MG63 (cell line): ENCODE measurements around the gene ADAMTS9. TPM values are rescaled to one million over a fixed set of nuclear protein-coding genes. Genes with fewer than 3 reads are reported as not detected.

Source experiments
- DNase-seq: peaks from one replicate; pipeline ENCODE4 v3.0.0-alpha.2; 2020
- H3K27me3 ChIP-seq: fragments of 250-450 bp; sonication (Bioruptor Pico); 2 replicates; pipeline ENCODE4 v1.5.1; 2020; ENCODE audit warnings: mild to moderate bottlenecking, moderate library complexity
- H3K36me3 ChIP-seq: fragments of 250-450 bp; sonication (Bioruptor Pico); 2 replicates; pipeline ENCODE4 v1.5.1; 2020; ENCODE audit warnings: mild to moderate bottlenecking, moderate library complexity
- H3K4me3 ChIP-seq: fragments of 250-450 bp; sonication (Bioruptor Pico); 2 replicates; pipeline ENCODE4 v1.5.1; 2020; ENCODE audit warnings: mild to moderate bottlenecking, moderate library complexity
- H3K9me3 ChIP-seq: fragments of 250-450 bp; sonication (Bioruptor Pico); 2 replicates; pipeline ENCODE4 v1.5.1; 2020; ENCODE audit warnings: mild to moderate bottlenecking, moderate library complexity
- total RNA-seq: library from RNA; depleted of rRNA; stranded (reverse); fragments of >200 nt; shearing (Covaris generic); gene quantifications from 2 replicates; pipeline ENCODE4 v1.2.3, GENCODE V29; 2014; ENCODE audit warnings: low replicate concordance

The ADAMTS9 gene
- total RNA-seq, 1 experiment from 2014 or later = not detected

- Histone ChIP-seq H3K27me3 (peaks cover 12% of the 10 kb centered on the region; the same call in 1 of the 2 replicates), H3K9me3 (no peaks in the 10 kb centered on the region)
- DNase-seq = no peak
These were observed 3.3 kb upstream of the ADAMTS9 start for GRCh38 chr3:64691051-64691450.

DNA sequence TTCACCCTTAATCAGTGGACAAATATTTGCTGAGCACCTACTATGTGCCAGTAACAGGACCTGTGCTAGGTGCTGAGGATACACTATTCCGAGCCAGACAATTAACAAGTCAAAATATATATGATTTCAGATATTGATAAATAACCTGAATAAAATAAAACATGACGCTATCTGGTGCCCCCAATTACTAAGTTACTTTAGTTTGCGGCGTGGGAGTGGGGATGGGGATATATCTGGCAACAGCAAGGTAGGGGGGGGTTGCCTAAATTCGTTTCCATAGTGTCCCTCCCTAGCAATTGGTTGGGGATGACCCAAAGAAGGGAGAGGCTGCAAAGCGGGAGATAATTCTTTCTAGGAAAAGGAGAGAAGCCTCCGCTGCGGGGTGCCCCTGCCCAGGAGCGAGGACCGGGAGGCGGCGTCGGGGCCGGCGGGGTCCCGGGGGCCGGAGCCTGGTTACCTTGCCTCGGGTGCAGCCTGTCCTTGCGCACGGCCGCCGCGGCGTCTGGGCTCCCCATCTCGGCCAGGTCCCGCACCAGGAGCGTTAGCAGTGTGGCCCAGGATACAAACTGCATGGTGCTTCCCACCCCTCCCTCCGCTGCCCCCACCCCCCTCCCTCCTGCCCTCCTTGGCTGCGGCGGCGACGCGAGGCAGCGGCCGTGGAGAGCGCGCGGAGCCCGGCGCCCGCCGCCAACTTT, 567 bp downstream of the ADAMTS9 start:
- no peak for DNase-seq
- peaks cover 16% of the 10 kb centered on the region for H3K27me3 ChIP-seq

More at GRCh38 chr3:64691051-64691450, 3.3 kb upstream of the ADAMTS9 start:
- Histone ChIP-seq H3K4me3 (no peak overlapping the region), H3K36me3 (no peaks in the 10 kb centered on the region)

DNA sequence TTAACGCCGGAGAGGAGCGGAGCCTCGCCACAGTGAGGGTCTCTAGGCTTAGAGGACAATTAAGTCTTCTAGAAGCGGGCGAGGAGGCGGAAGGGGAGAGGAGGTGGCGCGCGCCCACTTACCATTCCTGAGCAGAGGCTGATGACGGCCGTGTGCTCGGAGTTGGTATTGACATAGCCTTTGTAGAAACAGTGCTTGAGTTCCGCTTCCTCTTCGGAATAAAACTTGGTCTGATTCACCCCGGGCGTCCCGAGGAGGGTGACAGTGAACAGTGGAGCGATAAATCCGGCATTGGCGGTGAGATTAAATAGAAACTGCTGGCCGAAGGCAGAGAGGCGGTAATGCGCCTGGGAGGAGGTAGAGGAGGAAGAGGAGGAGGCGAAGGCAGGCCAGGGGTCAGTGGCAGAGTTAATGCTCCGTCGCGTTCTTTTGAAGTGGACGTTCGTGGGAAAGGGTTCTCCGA, 1.3 kb downstream of the ADAMTS9 start:
- DNase-seq = no peak

More for the DNA sequence above, 567 bp downstream of the ADAMTS9 start:
- H3K4me3 ChIP-seq = peak overlapping the region; percentile 36; the same call in 1 of the 2 replicates
- no peaks in the 10 kb centered on the region for H3K9me3 ChIP-seq
- no peaks in the 10 kb centered on the region for H3K36me3 ChIP-seq

DNA sequence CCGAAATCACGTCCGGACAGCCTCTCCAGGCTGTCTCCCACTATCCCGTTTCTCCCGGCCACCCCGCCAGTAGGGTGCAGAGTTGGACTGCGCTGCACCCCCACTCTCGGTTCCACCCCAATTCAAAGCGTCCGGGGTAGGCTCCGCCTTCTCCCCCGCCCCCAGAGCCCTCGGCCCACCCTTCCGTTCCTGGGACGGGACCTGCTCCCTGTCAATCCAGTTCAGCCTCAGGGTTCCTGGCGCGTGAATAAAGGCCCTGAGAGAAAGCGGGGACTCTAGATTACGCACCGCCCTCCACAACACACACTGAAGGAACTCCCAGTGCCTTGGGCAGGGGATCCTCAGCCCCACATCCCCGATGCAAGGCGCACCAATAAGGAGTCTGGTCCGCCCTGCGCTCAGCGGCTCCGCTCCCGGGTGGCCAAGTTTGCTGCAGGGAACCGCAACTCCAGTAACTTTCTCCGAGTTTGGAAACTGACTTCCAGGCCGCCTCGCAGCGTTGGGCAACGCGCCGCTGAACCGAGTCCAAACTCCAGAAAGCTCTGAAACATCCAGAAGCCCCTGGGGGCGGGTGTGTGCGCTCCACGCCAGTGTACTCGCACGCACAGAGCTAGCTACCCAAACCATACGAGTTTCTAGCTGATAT, 1.9 kb downstream of the ADAMTS9 start:
- peaks cover 16% of the 10 kb centered on the region for H3K27me3 ChIP-seq
- peak overlapping the region; percentile 47 for H3K4me3 ChIP-seq
- H3K9me3 ChIP-seq = no peaks in the 10 kb centered on the region
- DNase-seq = peak; percentile 63
- no peaks in the 10 kb centered on the region for H3K36me3 ChIP-seq

More for the DNA sequence above, 1.3 kb downstream of the ADAMTS9 start:
- peak overlapping the region; percentile 47 for H3K4me3 ChIP-seq
- H3K36me3 ChIP-seq = no peaks in the 10 kb centered on the region
- peaks cover 16% of the 10 kb centered on the region for H3K27me3 ChIP-seq
- no peaks in the 10 kb centered on the region for H3K9me3 ChIP-seq

DNA sequence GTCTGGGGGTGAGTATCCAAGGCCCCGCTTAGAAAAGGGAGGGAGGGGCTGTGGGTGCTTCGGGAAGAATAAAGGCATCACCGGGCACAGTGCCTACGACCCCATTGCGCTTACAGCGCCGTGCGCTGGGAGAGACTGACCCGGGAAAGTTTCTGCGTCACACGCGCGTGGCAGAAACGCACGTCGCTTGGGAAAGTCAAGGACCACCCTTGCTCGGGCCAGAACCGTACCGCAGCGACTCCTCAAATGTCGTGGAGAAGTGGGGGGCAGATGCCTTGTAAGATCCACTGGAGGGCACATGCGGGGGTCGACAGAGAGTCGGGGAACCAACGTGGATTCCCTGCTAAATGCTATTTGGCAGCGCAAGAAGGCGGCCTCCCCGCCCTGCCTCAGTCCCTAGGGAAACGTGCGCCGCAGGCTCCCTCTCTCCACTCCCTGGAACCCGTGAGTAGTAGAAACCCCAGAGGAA, 2.4 kb downstream of the ADAMTS9 start:
- Histone ChIP-seq H3K4me3 (peak overlapping the region; percentile 47), H3K27me3 (peaks cover 16% of the 10 kb centered on the region), H3K9me3 (no peaks in the 10 kb centered on the region), H3K36me3 (no peaks in the 10 kb centered on the region)
- no peak for DNase-seq

DNA sequence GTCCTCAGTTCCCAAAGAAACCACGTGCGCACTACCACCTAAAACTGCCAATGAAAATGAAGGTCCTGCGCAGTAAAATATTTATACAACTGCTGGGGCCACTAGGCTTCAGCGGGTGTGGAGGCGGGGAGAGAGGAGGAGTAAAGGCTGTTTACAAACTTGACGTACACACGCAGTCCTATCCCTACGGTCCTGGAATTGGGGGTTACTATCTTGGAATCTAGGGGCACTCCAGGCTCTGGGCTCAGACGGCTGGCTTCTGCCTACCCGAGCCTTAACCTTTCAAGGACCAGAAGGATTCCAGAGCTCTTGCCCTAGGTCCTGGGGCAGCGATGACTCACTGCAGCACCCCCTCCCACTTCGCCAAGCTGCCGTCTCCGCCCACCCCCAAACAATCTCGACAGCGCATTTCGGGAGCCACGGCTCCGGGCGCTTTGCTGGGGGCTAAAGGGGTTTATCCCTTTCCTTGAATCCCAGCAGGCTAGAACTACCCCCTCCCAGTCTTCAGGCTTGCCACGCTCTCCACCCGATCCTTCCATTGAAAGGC, 3.0 kb downstream of the ADAMTS9 start:
- Histone ChIP-seq H3K27me3 (peaks cover 13% of the 10 kb centered on the region), H3K4me3 (no peak overlapping the region; the same call in 1 of the 2 replicates)

DNA sequence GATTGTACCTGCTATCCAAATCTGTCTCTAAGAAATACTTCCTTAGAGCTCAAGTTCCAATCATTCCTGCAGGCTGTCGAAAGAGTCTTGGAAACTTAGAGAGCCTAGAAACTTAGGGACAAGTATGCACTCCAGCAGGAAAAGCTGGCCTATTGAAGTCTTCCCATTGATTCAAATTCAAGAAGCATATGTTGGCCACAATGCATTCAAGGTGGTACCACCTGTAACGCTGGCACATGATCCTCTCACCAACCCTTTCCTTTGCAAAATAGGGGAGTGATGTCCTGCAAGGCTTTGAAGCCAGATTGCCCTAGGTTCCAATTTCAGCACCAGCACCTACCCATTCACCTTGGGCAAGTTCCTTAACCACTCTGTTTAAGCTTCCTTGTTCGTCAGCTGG, 6.0 kb downstream of the ADAMTS9 start:
- Histone ChIP-seq H3K4me3 (no peak overlapping the region), H3K27me3 (peaks cover 5% of the 10 kb centered on the region), H3K36me3 (no peaks in the 10 kb centered on the region), H3K9me3 (no peaks in the 10 kb centered on the region)
- no peak for DNase-seq

More for the DNA sequence above, 3.0 kb downstream of the ADAMTS9 start:
- Histone ChIP-seq H3K36me3 (no peaks in the 10 kb centered on the region), H3K9me3 (no peaks in the 10 kb centered on the region)
- DNase-seq = no peak

DNA sequence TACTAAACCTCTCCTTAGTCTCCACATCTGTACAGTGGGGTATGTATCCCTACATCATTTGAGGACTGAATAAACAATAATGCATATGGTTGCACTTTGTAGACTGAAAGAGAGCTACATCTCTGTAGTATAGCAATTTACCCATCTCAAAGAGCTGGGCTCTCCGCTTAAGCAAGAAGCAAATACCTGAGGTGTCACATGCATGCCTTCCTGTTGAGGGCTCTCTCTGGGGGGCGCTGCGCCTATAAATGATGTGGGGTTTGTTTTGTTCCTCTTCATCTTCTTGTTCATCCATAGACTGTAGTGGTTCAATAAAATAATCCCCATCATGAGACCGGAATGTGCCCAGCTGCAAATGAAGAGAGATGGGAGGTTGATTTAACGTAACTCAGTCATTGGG, 6.8 kb downstream of the ADAMTS9 start:
- no peaks in the 10 kb centered on the region for H3K36me3 ChIP-seq
- no peak overlapping the region for H3K4me3 ChIP-seq
- peaks cover 4% of the 10 kb centered on the region for H3K27me3 ChIP-seq
- H3K9me3 ChIP-seq = no peaks in the 10 kb centered on the region
- no peak for DNase-seq

DNA sequence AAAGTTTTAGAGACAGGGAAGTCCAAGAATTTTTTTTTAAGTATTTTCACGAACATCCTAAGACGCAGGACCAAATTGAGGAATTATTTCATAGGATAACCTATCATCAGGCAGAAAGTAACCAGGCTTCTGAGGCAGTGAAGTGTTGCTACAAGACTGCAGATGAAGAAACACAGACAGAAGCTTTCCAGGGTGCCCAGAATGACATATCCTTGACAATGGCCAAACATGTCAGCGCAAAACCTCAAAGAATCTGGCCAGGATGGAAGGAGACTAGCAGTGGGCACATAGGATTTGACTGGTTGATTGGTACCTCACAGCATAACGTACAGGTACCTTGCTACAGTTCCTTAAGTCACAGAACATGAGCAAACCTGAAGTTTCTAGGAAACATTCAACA, 7.5 kb downstream of the ADAMTS9 start:
- DNase-seq = no peak
- H3K4me3 ChIP-seq = no peak overlapping the region
- H3K36me3 ChIP-seq = no peaks in the 10 kb centered on the region
- H3K27me3 ChIP-seq = peaks cover 4% of the 10 kb centered on the region
- H3K9me3 ChIP-seq = no peaks in the 10 kb centered on the region

GRCh38 chr3:64677961-64678716, 9.7 kb downstream of the ADAMTS9 start:
- Histone ChIP-seq H3K36me3 (no peaks in the 10 kb centered on the region), H3K27me3 (no peaks in the 10 kb centered on the region), H3K4me3 (no peak overlapping the region), H3K9me3 (no peaks in the 10 kb centered on the region)
- DNase-seq = no peak

- no peaks in the 10 kb centered on the region for H3K36me3 ChIP-seq
- no peaks in the 10 kb centered on the region for H3K9me3 ChIP-seq
- no peak overlapping the region for H3K4me3 ChIP-seq
- no peaks in the 10 kb centered on the region for H3K27me3 ChIP-seq
- no peak for DNase-seq
These were observed 11.0 kb downstream of the ADAMTS9 start for GRCh38 chr3:64676831-64677230.

- DNase-seq = no peak
- Histone ChIP-seq H3K27me3 (no peaks in the 10 kb centered on the region), H3K36me3 (no peaks in the 10 kb centered on the region), H3K4me3 (no peak overlapping the region), H3K9me3 (no peaks in the 10 kb centered on the region)
These were observed 12.0 kb downstream of the ADAMTS9 start for GRCh38 chr3:64675687-64676247.

DNA sequence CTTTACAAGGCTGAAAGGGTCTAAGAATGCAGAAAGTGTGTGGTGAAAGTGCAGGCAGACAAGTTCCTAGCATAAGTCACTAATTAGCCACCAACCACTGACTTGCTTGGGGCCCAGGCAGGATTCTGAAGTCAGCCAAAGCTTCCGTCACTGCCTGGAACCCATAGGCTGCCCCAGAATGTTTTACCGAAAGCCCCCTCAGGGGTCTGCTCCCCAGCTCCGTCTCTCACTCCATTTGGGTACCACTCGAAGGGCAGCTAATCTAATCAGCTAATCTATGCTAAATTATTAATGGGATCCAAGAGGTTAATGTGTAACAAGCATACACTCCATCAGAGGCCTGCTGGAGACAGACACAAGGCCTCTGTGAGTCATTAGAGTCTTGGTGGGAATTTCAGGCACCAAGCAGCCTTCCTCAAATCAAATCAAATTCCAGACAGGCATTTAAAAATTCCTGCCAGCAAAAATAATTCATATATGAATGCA, 13.2 kb downstream of the ADAMTS9 start:
- no peaks in the 10 kb centered on the region for H3K27me3 ChIP-seq
- H3K36me3 ChIP-seq = no peaks in the 10 kb centered on the region
- DNase-seq = no peak

GRCh38 chr3:64673159-64673715, 14.6 kb downstream of the ADAMTS9 start:
- no peaks in the 10 kb centered on the region for H3K9me3 ChIP-seq
- no peak for DNase-seq
- H3K27me3 ChIP-seq = no peaks in the 10 kb centered on the region
- H3K4me3 ChIP-seq = no peak overlapping the region
- no peaks in the 10 kb centered on the region for H3K36me3 ChIP-seq

More for the DNA sequence above, 13.2 kb downstream of the ADAMTS9 start:
- H3K9me3 ChIP-seq = no peaks in the 10 kb centered on the region
- H3K4me3 ChIP-seq = no peak overlapping the region

- H3K4me3 ChIP-seq = no peak overlapping the region
- H3K27me3 ChIP-seq = no peaks in the 10 kb centered on the region
- H3K36me3 ChIP-seq = no peaks in the 10 kb centered on the region
- no peak for DNase-seq
- no peaks in the 10 kb centered on the region for H3K9me3 ChIP-seq
These were observed 19.0 kb downstream of the ADAMTS9 start for GRCh38 chr3:64668582-64669510.
